HG03103 (cell line): ENCODE results near the gene PRIM2.
"Not testable (repeated sequence)": the region's sequence is repeated elsewhere in the genome, so short reads cannot be mapped to it uniquely, and the experiment has no call there.

ENCODE experiments used
- ATAC-seq: cut with Tn5 transposase; IDR thresholded peaks from one replicate; pipeline ENCODE4 v1.9.1; 2021; ENCODE audit warnings: low read depth; ENCODE audit not compliant: unreplicated experiment

The PRIM2 gene

GRCh38 chr6:57491795-57492194, 174.4 kb downstream of the PRIM2 start:
- ATAC-seq = not testable (repeated sequence)

GRCh38 chr6:57496251-57496650, 178.8 kb downstream of the PRIM2 start:
- not testable (repeated sequence) for ATAC-seq

- not testable (repeated sequence) for ATAC-seq
These were observed 183.1 kb downstream of the PRIM2 start for GRCh38 chr6:57500368-57501021.

- not testable (repeated sequence) for ATAC-seq
These were observed 185.0 kb downstream of the PRIM2 start for GRCh38 chr6:57502387-57502786.

- ATAC-seq = not testable (repeated sequence)
These were observed 187.8 kb downstream of the PRIM2 start for GRCh38 chr6:57505251-57505650.

GRCh38 chr6:57510390-57510789, 193.0 kb downstream of the PRIM2 start:
- not testable (repeated sequence) for ATAC-seq

- not testable (repeated sequence) for ATAC-seq
These were observed 197.7 kb downstream of the PRIM2 start for GRCh38 chr6:57515171-57515570.

- ATAC-seq = not testable (repeated sequence)
These were observed 198.4 kb downstream of the PRIM2 start for GRCh38 chr6:57515845-57516244.

GRCh38 chr6:57516776-57517175, 199.3 kb downstream of the PRIM2 start:
- ATAC-seq = not testable (repeated sequence)

- ATAC-seq = not testable (repeated sequence)
These were observed 201.8 kb downstream of the PRIM2 start for GRCh38 chr6:57519198-57519597.

- not testable (repeated sequence) for ATAC-seq
These were observed 203.7 kb downstream of the PRIM2 start for GRCh38 chr6:57521085-57521484.

GRCh38 chr6:57523221-57523620, 205.8 kb downstream of the PRIM2 start:
- ATAC-seq = not testable (repeated sequence)

GRCh38 chr6:57529755-57530154, 212.3 kb downstream of the PRIM2 start:
- ATAC-seq = not testable (repeated sequence)

- ATAC-seq = not testable (repeated sequence)
These were observed 215.2 kb downstream of the PRIM2 start for GRCh38 chr6:57532660-57533059.

- ATAC-seq = not testable (repeated sequence)
These were observed 217.7 kb downstream of the PRIM2 start for GRCh38 chr6:57535121-57535520.

GRCh38 chr6:57535994-57536393, 218.6 kb downstream of the PRIM2 start:
- peak; percentile 54 for ATAC-seq

- not testable (repeated sequence) for ATAC-seq
These were observed 220.5 kb downstream of the PRIM2 start for GRCh38 chr6:57537916-57538315.

GRCh38 chr6:57551961-57552360, 234.5 kb downstream of the PRIM2 start:
- not testable (repeated sequence) for ATAC-seq

- ATAC-seq = not testable (repeated sequence)
These were observed 240.4 kb downstream of the PRIM2 start for GRCh38 chr6:57557855-57558254.

GRCh38 chr6:57559170-57559569, 241.7 kb downstream of the PRIM2 start:
- ATAC-seq = not testable (repeated sequence)

GRCh38 chr6:57562233-57562632, 244.8 kb downstream of the PRIM2 start:
- ATAC-seq = not testable (repeated sequence)

GRCh38 chr6:57572119-57572518, 254.7 kb downstream of the PRIM2 start:
- ATAC-seq = not testable (repeated sequence)
